BE2C (cell line): ENCODE data around the gene EXOC2.

ENCODE experiments used
- DNase-seq: peaks from one replicate; pipeline ENCODE4 v3.0.0-alpha.2; 2020
- H3K27me3 ChIP-seq: fragments of 250-450 bp; sonication (Bioruptor Pico); 2 replicates; pipeline ENCODE4 v1.5.1; 2020; ENCODE audit warnings: mild to moderate bottlenecking
- H3K36me3 ChIP-seq: fragments of 250-450 bp; sonication (Bioruptor Pico); 2 replicates; pipeline ENCODE4 v1.5.1; 2020; ENCODE audit warnings: mild to moderate bottlenecking
- H3K4me1 ChIP-seq: fragments of 250-450 bp; sonication (Bioruptor Pico); 2 replicates; pipeline ENCODE4 v1.5.1; 2020
- H3K4me3 ChIP-seq: 2 replicates; pipeline ENCODE4 v1.5.1; 2011; ENCODE audit warnings: low read depth, low read length
- H3K9me3 ChIP-seq: fragments of 250-450 bp; sonication (Bioruptor Pico); 2 replicates; pipeline ENCODE4 v1.5.1; 2020
- TF ChIP-seq, protein P1 (sequence below): IDR thresholded peaks from 2 replicates; pipeline ENCODE4 v1.5.1; 2012; ENCODE audit warnings: mild to moderate bottlenecking, low read depth, low read length

The EXOC2 gene

DNA sequence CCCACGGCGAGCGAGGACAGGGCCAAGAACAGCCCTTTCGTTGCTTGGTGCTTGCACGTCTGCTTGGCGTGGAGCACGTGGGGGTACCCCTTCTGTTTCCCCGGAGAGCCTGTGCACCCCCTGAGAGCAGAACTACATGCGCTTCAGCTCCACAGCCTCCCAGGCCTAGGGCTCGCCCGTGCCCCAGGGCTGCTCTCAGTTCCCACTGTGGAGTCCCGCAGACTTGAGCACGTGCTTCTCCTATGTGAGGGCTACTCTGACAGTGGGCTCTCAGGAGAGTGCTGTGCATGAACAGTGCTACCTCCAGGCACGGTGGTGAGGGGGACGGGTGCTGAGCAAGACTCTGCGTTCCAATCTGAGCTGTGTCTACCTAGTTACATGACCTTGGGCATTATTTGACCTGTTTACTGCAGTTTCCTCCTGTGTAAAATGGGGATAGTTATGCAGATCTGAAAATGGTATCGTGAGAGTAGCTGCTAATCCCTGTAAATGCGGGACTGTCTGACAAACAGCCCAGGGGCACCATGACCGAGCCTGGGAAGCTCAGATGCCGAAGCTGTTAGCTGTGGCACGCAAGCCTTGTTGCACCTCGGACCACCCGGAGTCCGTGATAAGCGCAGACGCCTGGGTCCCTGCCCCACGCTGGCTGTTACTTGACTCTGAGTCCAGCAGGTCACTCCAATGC is 219.0 kb downstream of the EXOC2 start:
- Histone ChIP-seq H3K27me3 (peaks cover 50% of the 10 kb centered on the region), H3K4me1 (no peaks in the 10 kb centered on the region), H3K9me3 (no peaks in the 10 kb centered on the region), H3K4me3 (no peak overlapping the region), H3K36me3 (no peaks in the 10 kb centered on the region)
- no peak for DNase-seq
- TF ChIP-seq, protein P1, sequence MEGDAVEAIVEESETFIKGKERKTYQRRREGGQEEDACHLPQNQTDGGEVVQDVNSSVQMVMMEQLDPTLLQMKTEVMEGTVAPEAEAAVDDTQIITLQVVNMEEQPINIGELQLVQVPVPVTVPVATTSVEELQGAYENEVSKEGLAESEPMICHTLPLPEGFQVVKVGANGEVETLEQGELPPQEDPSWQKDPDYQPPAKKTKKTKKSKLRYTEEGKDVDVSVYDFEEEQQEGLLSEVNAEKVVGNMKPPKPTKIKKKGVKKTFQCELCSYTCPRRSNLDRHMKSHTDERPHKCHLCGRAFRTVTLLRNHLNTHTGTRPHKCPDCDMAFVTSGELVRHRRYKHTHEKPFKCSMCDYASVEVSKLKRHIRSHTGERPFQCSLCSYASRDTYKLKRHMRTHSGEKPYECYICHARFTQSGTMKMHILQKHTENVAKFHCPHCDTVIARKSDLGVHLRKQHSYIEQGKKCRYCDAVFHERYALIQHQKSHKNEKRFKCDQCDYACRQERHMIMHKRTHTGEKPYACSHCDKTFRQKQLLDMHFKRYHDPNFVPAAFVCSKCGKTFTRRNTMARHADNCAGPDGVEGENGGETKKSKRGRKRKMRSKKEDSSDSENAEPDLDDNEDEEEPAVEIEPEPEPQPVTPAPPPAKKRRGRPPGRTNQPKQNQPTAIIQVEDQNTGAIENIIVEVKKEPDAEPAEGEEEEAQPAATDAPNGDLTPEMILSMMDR: no peak

DNA sequence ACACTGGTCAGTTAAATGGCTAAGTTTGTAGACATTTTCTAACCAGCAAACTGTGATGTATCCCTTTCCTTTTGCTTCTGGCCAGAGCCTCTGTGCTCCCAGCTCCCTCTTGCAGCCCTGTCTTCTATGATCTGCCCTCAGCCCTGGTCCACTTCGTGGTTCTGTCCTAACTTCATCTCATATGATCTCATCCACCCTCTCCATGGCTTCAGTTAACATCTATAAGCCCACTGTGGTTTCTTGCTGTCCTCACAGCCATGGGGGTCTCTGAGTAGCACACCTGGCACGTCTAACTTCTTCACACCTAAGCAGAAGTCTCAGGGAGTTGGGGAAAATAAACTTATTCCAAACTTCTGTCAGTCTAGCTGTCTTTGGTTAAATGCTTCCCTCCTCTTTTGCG is 219.6 kb downstream of the EXOC2 start:
- H3K4me3 ChIP-seq: no peak overlapping the region
- TF ChIP-seq, protein P1: no peak
- no peak for DNase-seq

GRCh38 chr6:470901-471448 is 222.0 kb downstream of the EXOC2 start:
- TF ChIP-seq, protein P1: no peak
- no peak for DNase-seq
- H3K27me3 ChIP-seq: peaks cover 77% of the 10 kb centered on the region
- no peaks in the 10 kb centered on the region for H3K9me3 ChIP-seq
- no peak overlapping the region for H3K4me3 ChIP-seq
- no peaks in the 10 kb centered on the region for H3K4me1 ChIP-seq
- no peaks in the 10 kb centered on the region for H3K36me3 ChIP-seq

More for the DNA sequence above, 219.6 kb downstream of the EXOC2 start:
- no peaks in the 10 kb centered on the region for H3K4me1 ChIP-seq
- no peaks in the 10 kb centered on the region for H3K9me3 ChIP-seq
- H3K36me3 ChIP-seq: no peaks in the 10 kb centered on the region
- H3K27me3 ChIP-seq: peaks cover 53% of the 10 kb centered on the region

DNA sequence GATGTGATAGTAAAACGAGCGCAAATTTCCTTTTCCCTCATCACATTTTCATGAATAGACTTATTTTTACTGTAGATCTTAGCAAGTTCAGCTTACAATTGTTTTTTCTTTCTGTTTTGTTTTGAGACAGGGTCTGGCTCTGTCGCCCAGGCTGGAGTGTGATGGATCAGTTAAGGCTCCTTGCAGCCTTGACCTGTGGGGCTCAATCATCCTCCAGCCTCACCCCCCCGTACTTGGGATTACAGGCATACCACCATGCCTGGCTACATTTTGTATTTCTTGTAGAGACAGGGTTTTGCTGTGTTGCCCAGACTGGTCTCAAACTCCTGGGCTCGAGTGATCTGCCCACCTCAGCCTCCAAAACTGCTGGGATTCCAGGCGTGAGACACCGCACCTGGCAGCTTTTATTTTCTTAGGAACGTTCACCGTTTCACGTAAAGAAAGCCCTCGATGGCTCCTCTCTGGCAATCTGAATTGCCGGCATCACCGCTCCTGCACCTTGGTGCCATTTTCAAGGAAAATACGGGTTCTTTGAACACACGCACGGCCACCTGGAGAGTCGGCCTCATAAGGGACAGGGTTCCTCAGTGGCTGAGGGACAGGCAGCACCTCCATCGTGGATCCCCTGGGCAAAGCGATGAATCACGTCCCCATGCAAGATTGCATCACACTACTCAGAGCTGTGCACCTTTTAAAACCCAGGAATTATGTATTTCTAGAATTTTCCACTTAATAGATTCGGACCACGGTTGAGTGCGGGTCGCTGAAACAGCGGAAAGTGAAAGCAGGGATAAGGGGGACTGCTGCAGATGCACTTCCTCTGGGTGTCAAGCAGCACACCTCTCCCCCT is 222.7 kb downstream of the EXOC2 start:
- no peaks in the 10 kb centered on the region for H3K36me3 ChIP-seq
- no peak overlapping the region for H3K4me3 ChIP-seq
- no peaks in the 10 kb centered on the region for H3K4me1 ChIP-seq
- no peaks in the 10 kb centered on the region for H3K9me3 ChIP-seq
- no peak for DNase-seq
- H3K27me3 ChIP-seq: peaks cover 79% of the 10 kb centered on the region
- TF ChIP-seq, protein P1: no peak

- no peak for DNase-seq
- H3K4me3 ChIP-seq: no peak overlapping the region
- H3K27me3 ChIP-seq: peaks cover 71% of the 10 kb centered on the region
- TF ChIP-seq, protein P1: no peak
- no peaks in the 10 kb centered on the region for H3K36me3 ChIP-seq
- no peaks in the 10 kb centered on the region for H3K4me1 ChIP-seq
- no peaks in the 10 kb centered on the region for H3K9me3 ChIP-seq
These were observed 225.3 kb downstream of the EXOC2 start for GRCh38 chr6:467671-468082.
